Ishikawa (cell line): ENCODE results near the gene ASTN2.
A peak's percentile ranks its signal among the peaks of the same experiment; 100 is the strongest.

Experiments used
- CEBPB ChIP-seq: IDR thresholded peaks from 2 replicates; pipeline ENCODE4 v1.6.1; 2012
- CREB1 ChIP-seq: IDR thresholded peaks from 2 replicates; pipeline ENCODE4 v1.6.1; 2012; ENCODE audit warnings: low read depth
- EGR1 ChIP-seq: IDR thresholded peaks from 2 replicates; pipeline ENCODE4 v1.6.1; 2012
- EP300 ChIP-seq: IDR thresholded peaks from 2 replicates; pipeline ENCODE4 v1.6.1; 2012; ENCODE audit warnings: borderline replicate concordance
- FOXM1 ChIP-seq: IDR thresholded peaks from 2 replicates; pipeline ENCODE4 v1.6.1; 2012; ENCODE audit warnings: low read depth, borderline replicate concordance
- MAX ChIP-seq: IDR thresholded peaks from 2 replicates; pipeline ENCODE4 v1.6.1; 2012
- NFIC ChIP-seq: IDR thresholded peaks from 2 replicates; pipeline ENCODE4 v1.6.1; 2012
- RAD21 ChIP-seq: IDR thresholded peaks from 2 replicates; pipeline ENCODE4 v1.6.1; 2012; ENCODE audit warnings: low read depth
- REST ChIP-seq: IDR thresholded peaks from 2 replicates; pipeline ENCODE4 v1.6.1; 2012; ENCODE audit warnings: low read depth, mild to moderate bottlenecking
- TAF1 ChIP-seq: IDR thresholded peaks from 2 replicates; pipeline ENCODE4 v1.6.1; 2012; ENCODE audit warnings: low read depth, mild to moderate bottlenecking
- TCF12 ChIP-seq: IDR thresholded peaks from 2 replicates; pipeline ENCODE4 v1.6.1; 2012; ENCODE audit warnings: low read depth
- TEAD4 ChIP-seq: IDR thresholded peaks from 2 replicates; pipeline ENCODE4 v1.6.1; 2012
- USF1 ChIP-seq: IDR thresholded peaks from 2 replicates; pipeline ENCODE4 v1.6.1; 2012
- YY1 ChIP-seq: IDR thresholded peaks from 2 replicates; pipeline ENCODE4 v1.6.1; 2012; ENCODE audit warnings: low read depth
- ZBTB7A ChIP-seq: IDR thresholded peaks from 2 replicates; pipeline ENCODE4 v1.6.1; 2012; ENCODE audit warnings: low read depth

The ASTN2 gene

GRCh38 chr9:116580853-116581252 lies 834.0 kb downstream of the ASTN2 start:
- TF ChIP-seq MAX (no peak), TCF12 (no peak), USF1 (no peak), FOXM1 (no peak), EP300 (no peak)

- no peak for TF ChIP-seq FOXM1
- no peak for TF ChIP-seq NFIC
- no peak for TF ChIP-seq CEBPB
- TF ChIP-seq EGR1 = no peak
Measured at GRCh38 chr9:116576386-116576785, 838.5 kb downstream of the ASTN2 start.

- TF ChIP-seq CREB1 (no peak), NFIC (no peak), USF1 (no peak), MAX (no peak), REST (no peak), TEAD4 (no peak), EP300 (no peak), TCF12 (no peak), CEBPB (no peak), YY1 (no peak), ZBTB7A (no peak), RAD21 (no peak), FOXM1 (no peak), EGR1 (no peak), TAF1 (no peak)
Measured at GRCh38 chr9:116574027-116574679, 840.7 kb downstream of the ASTN2 start.

GRCh38 chr9:116572095-116572748 lies 842.6 kb downstream of the ASTN2 start:
- TF ChIP-seq RAD21 (peak; percentile 92), MAX (no peak), REST (no peak)

- TF ChIP-seq TCF12 = no peak
- no peak for TF ChIP-seq NFIC
- no peak for TF ChIP-seq ZBTB7A
- TF ChIP-seq CEBPB = 0 out of 2 replicates have a peak, but pooled peaks have one; percentile 3
- no peak for TF ChIP-seq CREB1
Measured at GRCh38 chr9:116569111-116569510, 845.7 kb downstream of the ASTN2 start.

GRCh38 chr9:116566677-116567488 lies 848.0 kb downstream of the ASTN2 start:
- TF ChIP-seq RAD21 = no peak
- TF ChIP-seq NFIC = no peak
- TF ChIP-seq MAX = no peak
- no peak for TF ChIP-seq TCF12
- no peak for TF ChIP-seq REST
- TF ChIP-seq TAF1 = no peak
- no peak for TF ChIP-seq EP300
- TF ChIP-seq TEAD4 = no peak
- no peak for TF ChIP-seq USF1
- no peak for TF ChIP-seq YY1
- TF ChIP-seq CEBPB = no peak
- no peak for TF ChIP-seq FOXM1
- no peak for TF ChIP-seq EGR1
- no peak for TF ChIP-seq ZBTB7A
